Endothelial cell of umbilical vein (primary cell): ENCODE measurements around the gene NECTIN4. TPM values are rescaled to one million over a fixed set of nuclear protein-coding genes. Genes with fewer than 3 reads are reported as not detected.

Experiments
- BruUV-seq: library from RNA; stranded (reverse); fragments of 400-500 nt; replicated peaks from 2 replicates; lab custom pipeline; 2021; lab: Mats Ljungman, UMichigan
- CTCF ChIA-PET: fragments of 300-600, 350-600 bp; sonication (Branson Sonifier 250); formaldehyde crosslinking; loops from one replicate; lab custom pipeline; 2021; ENCODE audit warnings: antibody characterized with exemption, inconsistent platforms; lab: Charles Lee
- POLR2A ChIA-PET: fragments of 300-600, 350-600 bp; sonication (Branson Sonifier 250); formaldehyde crosslinking; loops from one replicate; lab custom pipeline; 2021; ENCODE audit warnings: antibody characterized with exemption, inconsistent platforms; lab: Charles Lee
- DNase-seq: peaks from one replicate; pipeline ENCODE4 v3.0.0-alpha.2; 2011; ENCODE audit warnings: low read depth, low spot score
- FAIRE-seq: peaks from 2 replicates; lab custom pipeline; 2011; peaks lifted over from hg19 to GRCh38; lab: Jason Lieb, UNC
- H2AFZ ChIP-seq: 2 replicates; pipeline ENCODE4 v1.6.0; 2012; ENCODE audit warnings: low read depth, low read length, control low read depth, inconsistent platforms
- H3K27ac ChIP-seq: 2 replicates; pipeline ENCODE4 v1.5.1; 2011; ENCODE audit warnings: low read depth, mild to moderate bottlenecking, control low read depth, low read length, moderate library complexity; ENCODE audit not compliant: insufficient read depth
- H3K27me3 ChIP-seq, 2 experiments: 2 replicates each; pipeline versions ENCODE4 v1.6.0 to v1.6.1; 2011; ENCODE audit warnings: low read length in 2 of 2, mixed read lengths in 1 of 2; ENCODE audit not compliant: control insufficient read depth in 2 of 2, insufficient read depth in 2 of 2
- H3K36me3 ChIP-seq, 2 experiments: 2 replicates in 1 of 2; 3 replicates in 1 of 2; pipeline ENCODE4 v1.5.1; 2011; ENCODE audit warnings: low read length in 2 of 2, mild to moderate bottlenecking in 1 of 2, moderate library complexity in 1 of 2; ENCODE audit not compliant: control insufficient read depth in 2 of 2, insufficient read depth in 2 of 2; ENCODE audit errors: extremely low read depth in 1 of 2
- H3K4me1 ChIP-seq: 3 replicates; pipeline ENCODE4 v1.5.1; 2011; ENCODE audit warnings: mild to moderate bottlenecking, low read length; ENCODE audit not compliant: control insufficient read depth, insufficient read depth; ENCODE audit errors: extremely low read depth
- H3K4me2 ChIP-seq: 2 replicates; pipeline ENCODE4 v1.6.1; 2011; ENCODE audit warnings: low read length, control low read depth, mixed read lengths; ENCODE audit not compliant: insufficient read depth
- H3K4me3 ChIP-seq, 3 experiments: fragments of 200-600 bp in 1 of 3; sonication (generic), shearing (Covaris generic) in 1 of 3; replicated peaks in 1 of 3; 2 replicates each; pipeline ENCODE4 v1.5.1; 2011 to 2016; ENCODE audit warnings: control low read depth in 3 of 3, low read length in 3 of 3, mild to moderate bottlenecking in 2 of 3, inconsistent platforms in 1 of 3, low read depth in 1 of 3, moderate library complexity in 1 of 3; ENCODE audit not compliant: insufficient read depth in 1 of 3
- H3K79me2 ChIP-seq: 2 replicates; pipeline ENCODE4 v1.6.0; 2012; ENCODE audit warnings: low read length, inconsistent platforms; ENCODE audit not compliant: control insufficient read depth, insufficient read depth
- H3K9ac ChIP-seq: replicated peaks from 2 replicates; pipeline ENCODE3; 2011; ENCODE audit warnings: low read length, control low read depth; ENCODE audit not compliant: insufficient read depth; ENCODE audit errors: extremely low read depth
- H3K9me1 ChIP-seq: replicated peaks from 3 replicates; pipeline ENCODE4 v1.6.0; 2011; ENCODE audit warnings: mild to moderate bottlenecking, low read length; ENCODE audit not compliant: control insufficient read depth, insufficient read depth; ENCODE audit errors: extremely low read depth
- H3K9me3 ChIP-seq: replicated peaks from 2 replicates; pipeline ENCODE4 v1.5.1; 2012; ENCODE audit warnings: low read length, inconsistent platforms; ENCODE audit not compliant: control insufficient read depth, insufficient read depth
- H4K20me1 ChIP-seq: replicated peaks from 2 replicates; pipeline ENCODE3; 2011; ENCODE audit warnings: mild to moderate bottlenecking, low read length; ENCODE audit not compliant: control insufficient read depth, insufficient read depth; ENCODE audit errors: extremely low read depth
- EZH2 ChIP-seq: IDR thresholded peaks from 2 replicates; pipeline ENCODE4 v1.6.1; 2012; ENCODE audit warnings: borderline replicate concordance, low read depth, mild to moderate bottlenecking, moderate library complexity, low read length, inconsistent platforms; ENCODE audit not compliant: severe bottlenecking
- FOS ChIP-seq: IDR thresholded peaks from 2 replicates; pipeline ENCODE4 v1.6.1; 2011; ENCODE audit warnings: mild to moderate bottlenecking, low read length, moderate library complexity, borderline replicate concordance; ENCODE audit not compliant: insufficient read depth
- GATA2 ChIP-seq: IDR thresholded peaks from 2 replicates; pipeline ENCODE4 v1.7.0; 2011; ENCODE audit warnings: low read depth, mild to moderate bottlenecking, moderate library complexity, mixed read lengths, low read length; ENCODE audit not compliant: insufficient read length, insufficient read depth
- JUN ChIP-seq: IDR thresholded peaks from 2 replicates; pipeline ENCODE4 v1.6.1; 2011; ENCODE audit warnings: borderline replicate concordance, low read depth; ENCODE audit not compliant: insufficient read length, insufficient read depth
- MYC ChIP-seq: IDR thresholded peaks from one replicate; pipeline ENCODE4 v1.6.1; 2011; ENCODE audit warnings: mild to moderate bottlenecking, low read depth, low read length
- POLR2A ChIP-seq: IDR thresholded peaks from 2 replicates; pipeline ENCODE4 v1.6.1; 2012; ENCODE audit warnings: low read depth, mild to moderate bottlenecking, control low read depth, low read length
- POLR2AphosphoS5 ChIP-seq: IDR thresholded peaks from 2 replicates; pipeline ENCODE4 v1.6.1; 2012; ENCODE audit warnings: low read depth, mild to moderate bottlenecking, control low read depth, low read length, moderate library complexity; ENCODE audit not compliant: insufficient read depth
- dilution Hi-C: fragments of 300-500 bp; cut with MboI; formaldehyde crosslinking; loops from one replicate; pipeline ENCODE4 v1.15.0; 2019; ENCODE audit warnings: low sequenced_read_pairs; ENCODE audit not compliant: extremely low pct_ligation_motif_present
- intact Hi-C: fragments of 100-400 bp; cut with micrococcal nuclease; formaldehyde crosslinking; loops from one replicate; pipeline ENCODE4 v1.10.0; 2022
- polyA plus RNA-seq, 4 experiments: library from polyadenylated mRNA; depleted of rRNA in 3 of 4; stranded (reverse) in 3 of 4; unstranded in 1 of 4; fragments of >200 nt; gene quantifications; 2 replicates each; pipeline versions ENCODE4 v1.2.1 to v1.2.3, GENCODE V29; 2011 to 2012; ENCODE audit warnings: missing spikeins in 1 of 4
- total RNA-seq: library from RNA; stranded (reverse); gene quantifications from 2 replicates; pipeline ENCODE4 v1.2.3, GENCODE V29; 2021
- TF ChIP-seq, protein P1 (sequence below), 2 donors: IDR thresholded peaks; 1 replicate in 1 of 2; 2 replicates in 1 of 2; pipeline ENCODE4 v1.5.1; 2011; ENCODE audit warnings: low read length in 2 of 2, mild to moderate bottlenecking in 2 of 2, moderate library complexity in 2 of 2, control low read depth in 1 of 2, inconsistent platforms in 1 of 2, low read depth in 1 of 2; ENCODE audit not compliant: insufficient read depth in 1 of 2; ENCODE audit errors: extremely low read depth in 1 of 2
- TF ChIP-seq, protein P2 (sequence below): IDR thresholded peaks from 2 replicates; pipeline ENCODE4 v1.6.1; 2011; ENCODE audit not compliant: insufficient read depth, insufficient read length

NECTIN4 gene
- total and polyA plus RNA-seq, 2 donors (not counting 3 experiments of a cell fraction or from before 2014, with no cell fraction given), result 0.15 to 0.58 TPM

DNA sequence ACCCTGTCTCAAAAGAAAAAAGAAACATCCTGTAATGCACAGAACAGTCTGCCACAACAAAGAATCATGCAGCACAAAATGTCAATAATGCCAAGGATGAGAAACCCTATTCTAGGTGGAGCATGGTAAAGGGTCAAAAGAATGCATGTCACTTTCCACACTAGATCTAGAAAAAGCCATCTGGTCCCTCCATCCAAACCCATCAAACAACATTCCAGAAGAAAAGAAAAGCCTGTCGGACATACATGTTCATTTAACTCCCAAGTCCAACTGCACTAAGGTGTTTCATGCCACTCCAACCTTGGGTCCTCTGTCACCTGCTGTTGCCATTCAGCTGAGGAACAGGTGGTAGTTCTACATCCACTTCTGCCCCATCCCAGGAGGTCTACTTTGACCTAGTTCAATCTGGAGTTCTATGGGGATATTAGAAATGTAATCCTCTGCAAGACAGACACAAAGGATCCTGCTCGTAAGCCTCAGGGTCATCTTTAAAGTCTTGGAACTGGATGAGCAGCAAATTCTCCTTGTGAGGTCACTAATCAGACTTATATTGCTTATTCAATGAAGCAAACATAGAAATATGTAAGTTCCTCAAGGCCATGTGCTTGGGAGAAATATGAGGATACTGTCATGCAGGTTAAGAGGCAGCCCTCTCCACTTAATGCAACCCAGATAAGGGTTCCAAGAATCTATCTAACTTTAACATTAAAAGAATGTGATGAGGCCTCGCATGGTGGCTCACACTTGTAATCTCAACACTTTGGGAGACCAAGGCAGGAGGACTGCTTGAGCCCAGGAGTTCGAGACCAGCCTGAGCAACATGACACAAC, 39.4 kb upstream of the NECTIN4 start:
- Histone ChIP-seq H3K4me3 (no peak overlapping the region), H3K9ac (no peak overlapping the region), H4K20me1 (no peaks in the 10 kb centered on the region), H3K4me1 (peaks cover 25% of the 10 kb centered on the region), H3K79me2 (peaks cover 69% of the 10 kb centered on the region), H3K36me3 (peaks cover 16 to 19% of the 10 kb centered on the region in 2 experiments), H3K27ac (no peak overlapping the region), H3K27me3 (no peaks in the 10 kb centered on the region), H3K4me2 (no peak overlapping the region), H3K9me1 (no peaks in the 10 kb centered on the region), H3K9me3 (no peaks in the 10 kb centered on the region), H2AFZ (no peak overlapping the region)
- POLR2A ChIA-PET, result no interaction called here
- FAIRE-seq, result no peak
- no peak for DNase-seq
- intact Hi-C loops, result no loop called here
- BruUV-seq, result no TSS peak
- CTCF ChIA-PET, result interaction anchor here (1.5 kb wide), 1 partner anchor 24 kb away, joined by 3 read pairs; no protein-coding TSS in a partner anchor
- dilution Hi-C loops, result no loop called here
- no peak for TF ChIP-seq EZH2
- no peak for TF ChIP-seq MYC
- TF ChIP-seq POLR2A, result no peak
- TF ChIP-seq, protein P1, sequence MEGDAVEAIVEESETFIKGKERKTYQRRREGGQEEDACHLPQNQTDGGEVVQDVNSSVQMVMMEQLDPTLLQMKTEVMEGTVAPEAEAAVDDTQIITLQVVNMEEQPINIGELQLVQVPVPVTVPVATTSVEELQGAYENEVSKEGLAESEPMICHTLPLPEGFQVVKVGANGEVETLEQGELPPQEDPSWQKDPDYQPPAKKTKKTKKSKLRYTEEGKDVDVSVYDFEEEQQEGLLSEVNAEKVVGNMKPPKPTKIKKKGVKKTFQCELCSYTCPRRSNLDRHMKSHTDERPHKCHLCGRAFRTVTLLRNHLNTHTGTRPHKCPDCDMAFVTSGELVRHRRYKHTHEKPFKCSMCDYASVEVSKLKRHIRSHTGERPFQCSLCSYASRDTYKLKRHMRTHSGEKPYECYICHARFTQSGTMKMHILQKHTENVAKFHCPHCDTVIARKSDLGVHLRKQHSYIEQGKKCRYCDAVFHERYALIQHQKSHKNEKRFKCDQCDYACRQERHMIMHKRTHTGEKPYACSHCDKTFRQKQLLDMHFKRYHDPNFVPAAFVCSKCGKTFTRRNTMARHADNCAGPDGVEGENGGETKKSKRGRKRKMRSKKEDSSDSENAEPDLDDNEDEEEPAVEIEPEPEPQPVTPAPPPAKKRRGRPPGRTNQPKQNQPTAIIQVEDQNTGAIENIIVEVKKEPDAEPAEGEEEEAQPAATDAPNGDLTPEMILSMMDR (IDR thresholded peaks at IDR 0.05; ENCODE audit: extremely low read depth in 1 of 2, insufficient read depth in 1 of 2, low read depth in 1 of 2, low read length in 2 of 2), result no peak
- TF ChIP-seq GATA2, result no peak
- TF ChIP-seq POLR2AphosphoS5, result no peak
- TF ChIP-seq JUN, result no peak
- TF ChIP-seq, protein P2, sequence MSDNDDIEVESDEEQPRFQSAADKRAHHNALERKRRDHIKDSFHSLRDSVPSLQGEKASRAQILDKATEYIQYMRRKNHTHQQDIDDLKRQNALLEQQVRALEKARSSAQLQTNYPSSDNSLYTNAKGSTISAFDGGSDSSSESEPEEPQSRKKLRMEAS, result no peak
- TF ChIP-seq FOS, result no peak
